Measurements from ENCODE around the gene KCNN4.
A peak's percentile ranks its signal among the peaks of the same experiment; 100 is the strongest.
"Not testable (repeated sequence)": the region's sequence is repeated elsewhere in the genome, so short reads cannot be mapped to it uniquely, and the experiment has no call there.

The KCNN4 gene

GRCh38 chr19:43780706-43781525, at the start of gene KCNN4:
KCNN4 (minus strand) TSS chr19:43780973; CDS start chr19:43780861, 112 bp downstream.
- DNase-seq, result peak; percentile 18

- DNase-seq, result peak; percentile 36
Observed at GRCh38 chr19:43826787-43827754, 46.3 kb upstream of the KCNN4 start, which contains the start of gene ZNF283. ZNF283 (plus strand) TSS chr19:43827321; CDS start chr19:43833505, 6,184 bp downstream.

- not testable (repeated sequence) for DNase-seq
Observed at GRCh38 chr19:43824572-43824971, 43.8 kb upstream of the KCNN4 start.

GRCh38 chr19:43823856-43824255, 43.1 kb upstream of the KCNN4 start:
- not testable (repeated sequence) for DNase-seq

GRCh38 chr19:43820884-43821215, 40.1 kb upstream of the KCNN4 start:
- DNase-seq, result no peak

GRCh38 chr19:43820098-43820883, 39.5 kb upstream of the KCNN4 start:
- DNase-seq, result no peak

- DNase-seq, result no peak
Observed at GRCh38 chr19:43818500-43818899, 37.7 kb upstream of the KCNN4 start.

- not testable (repeated sequence) for DNase-seq
Observed at GRCh38 chr19:43817454-43817853, 36.7 kb upstream of the KCNN4 start.

- DNase-seq, result no peak
Observed at GRCh38 chr19:43814663-43815352, 34.0 kb upstream of the KCNN4 start.

- DNase-seq, result peak; percentile 7
Observed at GRCh38 chr19:43812688-43813087, 31.9 kb upstream of the KCNN4 start.

GRCh38 chr19:43812259-43812658, 31.5 kb upstream of the KCNN4 start:
- no peak for DNase-seq

GRCh38 chr19:43811837-43812236, 31.1 kb upstream of the KCNN4 start:
- DNase-seq, result no peak

GRCh38 chr19:43809762-43810696, 29.3 kb upstream of the KCNN4 start:
- peak; percentile 40 for DNase-seq

GRCh38 chr19:43807651-43808050, 26.9 kb upstream of the KCNN4 start:
- no peak for DNase-seq

GRCh38 chr19:43806848-43807247, 26.1 kb upstream of the KCNN4 start:
- DNase-seq, result no peak

GRCh38 chr19:43806401-43806800, 25.6 kb upstream of the KCNN4 start:
- DNase-seq, result not testable (repeated sequence)

- DNase-seq, result no peak
Observed at GRCh38 chr19:43804432-43804831, 23.7 kb upstream of the KCNN4 start.

- no peak for DNase-seq
Observed at GRCh38 chr19:43802216-43802951, 21.6 kb upstream of the KCNN4 start, which contains the start of gene LYPD5. LYPD5 (minus strand) TSS chr19:43802447; CDS start chr19:43802380, 67 bp downstream.

GRCh38 chr19:43799502-43800142, 18.8 kb upstream of the KCNN4 start:
- DNase-seq, result no peak
